Subcutaneous abdominal adipose tissue (tissue), 5 donors: Measurements from ENCODE around the gene SHISA8.

Experiments used
- H3K27ac ChIP-seq: one replicate; pipeline ENCODE4 v1.7.0; 2013; ENCODE audit warnings: low read depth, mild to moderate bottlenecking, inconsistent platforms, low read length, moderate library complexity
- H3K27me3 ChIP-seq, 5 donors: one replicate each; pipeline ENCODE4 v1.7.0; 2013; ENCODE audit warnings: low read length in 5 of 5, inconsistent platforms in 1 of 5; ENCODE audit not compliant: control insufficient read depth in 5 of 5, insufficient read depth in 4 of 5
- H3K36me3 ChIP-seq, 5 donors: one replicate each; pipeline ENCODE4 v1.7.0; 2013; ENCODE audit warnings: low read length in 5 of 5; ENCODE audit not compliant: control insufficient read depth in 5 of 5, insufficient read depth in 5 of 5
- H3K4me1 ChIP-seq, 5 donors: one replicate each; pipeline ENCODE4 v1.7.0; 2013; ENCODE audit warnings: low read length in 5 of 5, mild to moderate bottlenecking in 3 of 5, moderate library complexity in 1 of 5; ENCODE audit not compliant: control insufficient read depth in 5 of 5, insufficient read depth in 5 of 5
- H3K4me3 ChIP-seq, 5 donors: one replicate each; pipeline ENCODE4 v1.7.0; 2013; ENCODE audit warnings: low read length in 5 of 5, low read depth in 1 of 5
- H3K9ac ChIP-seq, 5 donors: one replicate each; pipeline ENCODE4 v1.7.0; 2013; ENCODE audit warnings: low read length in 5 of 5, mild to moderate bottlenecking in 4 of 5, moderate library complexity in 3 of 5
- H3K9me3 ChIP-seq, 5 donors: one replicate each; pipeline ENCODE4 v1.7.0; 2013; ENCODE audit warnings: low read length in 5 of 5; ENCODE audit not compliant: control insufficient read depth in 5 of 5
- donor health status: healthy.
- donor health status: healthy.
- donor health status: healthy.
- donor health status: healthy.
- donor health status: healthy.

Gene SHISA8

GRCh38 chr22:41907436-41908401 is 7.2 kb downstream of the SHISA8 start:
- Histone ChIP-seq H3K9me3 (no peaks in the 10 kb centered on the region), H3K36me3 (peaks cover 0 to 50% (median 43%) of the 10 kb centered on the region in 5 donors), H3K27me3 (peaks cover 16 to 26% (median 23%) of the 10 kb centered on the region in 5 donors), H3K27ac (no peak overlapping the region), H3K9ac (no peak overlapping the region), H3K4me1 (peaks cover 0 to 19% (median 15%) of the 10 kb centered on the region in 5 donors), H3K4me3 (no peak overlapping the region)

DNA sequence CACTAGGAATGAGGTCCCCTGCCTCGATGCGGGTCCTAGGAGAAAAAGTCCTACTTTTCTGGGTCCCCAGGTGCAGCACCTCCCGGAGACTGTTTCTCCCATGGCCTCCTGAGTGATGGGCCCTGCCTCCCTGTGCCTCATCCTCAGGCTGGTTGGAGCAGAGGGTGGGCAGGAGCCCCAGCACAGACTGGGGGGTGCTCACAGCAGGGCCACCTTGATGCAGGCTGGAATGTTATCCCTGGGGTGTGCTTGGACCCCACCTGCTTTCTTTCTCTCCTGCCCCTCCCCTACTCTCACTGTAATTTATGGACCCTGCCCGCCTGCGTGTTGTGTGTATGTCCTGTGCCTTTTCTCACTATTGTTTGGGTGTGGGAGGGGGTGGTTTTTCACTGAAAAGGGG is 8.1 kb downstream of the SHISA8 start:
- H3K36me3 ChIP-seq, result peaks cover 0 to 59% (median 52%) of the 10 kb centered on the region in 5 donors
- peaks cover 0 to 19% (median 15%) of the 10 kb centered on the region in 5 donors for H3K4me1 ChIP-seq
- H3K4me3 ChIP-seq, result no peak overlapping the region
- H3K9me3 ChIP-seq, result no peaks in the 10 kb centered on the region
- no peak overlapping the region for H3K9ac ChIP-seq
- no peak overlapping the region for H3K27ac ChIP-seq
- H3K27me3 ChIP-seq, result peaks cover 7 to 17% (median 14%) of the 10 kb centered on the region in 5 donors

DNA sequence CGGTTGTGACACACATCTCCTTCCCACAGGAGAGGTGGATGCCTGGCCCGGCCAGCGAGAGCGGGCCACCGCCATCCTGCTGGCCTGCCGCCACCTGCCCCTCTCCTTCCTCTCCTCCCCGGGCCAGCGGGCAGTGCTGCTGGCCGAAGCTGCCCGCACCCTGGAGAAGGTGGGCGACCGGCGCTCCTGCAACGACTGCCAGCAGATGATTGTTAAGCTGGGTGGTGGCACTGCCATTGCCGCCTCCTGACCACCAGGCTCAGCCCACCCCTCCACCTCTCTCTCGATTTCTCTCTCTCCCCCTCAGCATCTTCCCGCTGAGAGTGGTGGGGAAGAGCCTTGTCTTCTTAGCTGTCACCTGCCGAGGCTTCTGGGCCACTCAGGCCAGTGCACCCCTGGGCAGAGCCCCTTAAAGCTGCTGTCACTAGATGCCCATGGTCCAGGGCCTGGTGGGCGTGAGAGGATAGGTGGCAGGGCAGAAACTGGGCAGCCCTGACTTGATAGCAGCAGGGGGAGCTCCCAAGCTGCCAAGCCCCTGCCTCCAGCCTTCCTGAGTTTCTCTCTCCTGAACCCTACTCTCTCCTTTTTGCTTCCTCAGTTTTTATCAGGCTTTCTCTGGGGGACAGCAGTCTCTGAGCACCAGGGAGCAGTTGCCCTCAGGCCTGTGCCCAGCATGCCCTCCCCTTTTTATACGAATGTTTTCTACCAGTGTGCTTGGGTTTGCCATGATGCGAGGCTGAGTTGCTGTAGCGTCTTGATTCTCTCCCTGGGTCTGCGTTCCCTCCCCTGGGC is 9.3 kb downstream of the SHISA8 start:
- peaks cover 0 to 71% (median 61%) of the 10 kb centered on the region in 5 donors for H3K36me3 ChIP-seq
- peaks cover 0 to 5% (median 3%) of the 10 kb centered on the region in 5 donors for H3K27me3 ChIP-seq
- H3K27ac ChIP-seq, result no peak overlapping the region
- H3K4me1 ChIP-seq, result peaks cover 0 to 12% (median 8%) of the 10 kb centered on the region in 5 donors
- no peak overlapping the region for H3K9ac ChIP-seq
- no peaks in the 10 kb centered on the region for H3K9me3 ChIP-seq
- no peak overlapping the region for H3K4me3 ChIP-seq

- H3K4me3 ChIP-seq, result no peak overlapping the region
- peaks cover 0 to 4% (median 0%) of the 10 kb centered on the region in 5 donors for H3K27me3 ChIP-seq
- H3K9ac ChIP-seq, result no peak overlapping the region
- H3K27ac ChIP-seq, result no peak overlapping the region
- H3K4me1 ChIP-seq, result peaks cover 0 to 9% (median 3%) of the 10 kb centered on the region in 5 donors
- H3K9me3 ChIP-seq, result no peaks in the 10 kb centered on the region
- peaks cover 0 to 80% (median 70%) of the 10 kb centered on the region in 5 donors for H3K36me3 ChIP-seq
Observed at GRCh38 chr22:41904450-41905410, 10.1 kb downstream of the SHISA8 start.

GRCh38 chr22:41902932-41903421 is 11.9 kb downstream of the SHISA8 start:
- Histone ChIP-seq H3K27ac (no peak overlapping the region), H3K9ac (no peak overlapping the region), H3K36me3 (peaks cover 0 to 96% (median 85%) of the 10 kb centered on the region in 5 donors)

DNA sequence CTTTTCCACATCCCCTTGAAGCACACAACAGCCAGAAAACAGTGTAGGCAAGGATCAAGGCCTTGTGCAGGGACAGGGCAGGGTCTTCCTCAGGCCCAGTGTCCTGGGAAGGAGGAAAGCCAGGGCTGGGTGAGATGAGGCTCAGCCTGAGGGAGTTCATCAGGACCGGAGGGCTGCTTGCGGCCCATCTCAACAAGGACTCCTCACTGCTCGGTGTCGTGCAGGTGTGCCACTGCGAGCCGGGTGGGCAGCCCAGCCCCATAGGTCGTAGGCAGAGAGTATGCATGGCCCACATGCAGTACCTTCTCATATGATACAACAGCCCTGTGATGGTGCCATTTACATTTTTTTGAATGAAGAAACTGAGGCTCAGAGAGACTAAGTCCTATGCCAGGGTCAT is 12.9 kb downstream of the SHISA8 start:
- no peaks in the 10 kb centered on the region for H3K27me3 ChIP-seq
- H3K27ac ChIP-seq, result no peak overlapping the region
- H3K9me3 ChIP-seq, result no peaks in the 10 kb centered on the region
- no peak overlapping the region for H3K4me3 ChIP-seq
- H3K36me3 ChIP-seq, result peaks cover 0 to 96% (median 90%) of the 10 kb centered on the region in 5 donors
- H3K4me1 ChIP-seq, result no peaks in the 10 kb centered on the region
- no peak overlapping the region for H3K9ac ChIP-seq

More at GRCh38 chr22:41902932-41903421, 11.9 kb downstream of the SHISA8 start:
- no peak overlapping the region for H3K4me3 ChIP-seq
- H3K27me3 ChIP-seq, result no peaks in the 10 kb centered on the region
- no peaks in the 10 kb centered on the region for H3K4me1 ChIP-seq
- no peaks in the 10 kb centered on the region for H3K9me3 ChIP-seq

- H3K9me3 ChIP-seq, result no peaks in the 10 kb centered on the region
- H3K27ac ChIP-seq, result no peak overlapping the region
- H3K27me3 ChIP-seq, result no peaks in the 10 kb centered on the region
- H3K36me3 ChIP-seq, result peaks cover 0 to 100% (median 89%) of the 10 kb centered on the region in 5 donors
- H3K9ac ChIP-seq, result no peak overlapping the region
- H3K4me3 ChIP-seq, result no peak overlapping the region
- no peaks in the 10 kb centered on the region for H3K4me1 ChIP-seq
Observed at GRCh38 chr22:41900652-41901312, 14.1 kb downstream of the SHISA8 start.

GRCh38 chr22:41899992-41900651 is 14.8 kb downstream of the SHISA8 start:
- H3K36me3 ChIP-seq, result peaks cover 0 to 100% (median 82%) of the 10 kb centered on the region in 5 donors
- H3K27me3 ChIP-seq, result no peaks in the 10 kb centered on the region
- H3K4me1 ChIP-seq, result no peaks in the 10 kb centered on the region
- no peak overlapping the region for H3K27ac ChIP-seq
- no peak overlapping the region for H3K9ac ChIP-seq
- H3K4me3 ChIP-seq, result no peak overlapping the region
- H3K9me3 ChIP-seq, result no peaks in the 10 kb centered on the region
